ENCODE data around the gene ROBO4.

ROBO4 gene

GRCh38 chr11:124865902-124866851 lies 31.5 kb downstream of the ROBO4 start:
- peak overlapping the region; percentile 19; the same call in 1 of the 2 replicates for H3K4me2 ChIP-seq

DNA sequence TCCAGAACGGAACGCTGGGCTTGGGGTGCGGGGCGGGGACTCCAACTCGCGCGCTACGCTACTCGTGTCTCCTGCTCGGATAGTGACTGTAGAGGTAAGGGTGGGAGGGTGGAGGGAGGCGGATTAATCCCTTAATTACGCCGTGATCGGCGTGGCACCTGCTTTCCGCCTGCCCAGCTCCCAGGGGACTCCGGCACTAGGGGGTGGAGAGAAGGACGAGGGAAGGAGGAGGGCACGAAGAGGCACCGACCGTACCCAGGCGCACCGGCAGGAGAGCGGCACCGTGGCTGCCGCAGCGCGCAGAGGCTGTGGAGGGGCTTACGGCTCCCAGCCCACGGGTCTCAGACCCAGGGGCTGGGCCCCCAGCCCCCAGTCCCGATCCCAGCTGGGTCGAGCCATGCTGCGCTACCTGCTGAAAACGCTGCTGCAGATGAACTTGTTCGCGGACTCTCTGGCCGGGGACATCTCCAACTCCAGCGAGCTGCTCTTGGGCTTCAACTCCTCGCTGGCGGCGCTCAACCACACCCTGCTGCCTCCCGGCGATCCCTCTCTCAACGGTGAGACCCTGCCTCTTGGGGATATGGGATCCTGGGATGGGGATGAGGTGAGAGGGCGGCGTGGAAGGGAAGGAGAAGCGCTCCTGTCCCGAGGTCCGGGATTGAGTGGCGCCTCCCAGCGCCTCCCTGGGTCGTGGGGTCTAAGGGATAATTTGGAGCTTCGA lies 32.3 kb downstream of the ROBO4 start, which contains the start of gene ROBO3:
ROBO3 (plus strand) TSS at position 252 of the 721 bp plus-strand sequence; CDS start at position 398, 146 bp downstream.
- peaks cover 99% of the 10 kb centered on the region for H3K27me3 ChIP-seq
- no peak for TF ChIP-seq Cebpa-rat (IDR thresholded peaks at IDR 0.05)

More at GRCh38 chr11:124865902-124866851, 31.5 kb downstream of the ROBO4 start:
- Histone ChIP-seq H3K9me3 (peaks cover 21% of the 10 kb centered on the region), H3K27me3 (peaks cover 100% of the 10 kb centered on the region), H3K4me3 (peak overlapping the region; percentile 31; the same call in 1 of the 2 replicates), H4K20me1 (peaks cover 32% of the 10 kb centered on the region; the same call in 1 of the 2 replicates), H3K9ac (no peak overlapping the region), H3K27ac (no peak overlapping the region), H3K4me1 (no peaks in the 10 kb centered on the region), H3K36me3 (no peaks in the 10 kb centered on the region)
- TF ChIP-seq Cebpa-rat (IDR thresholded peaks at IDR 0.05), result no peak

GRCh38 chr11:124864892-124865180 lies 32.8 kb downstream of the ROBO4 start:
- no peak for TF ChIP-seq Cebpa-rat (IDR thresholded peaks at IDR 0.05)
- Histone ChIP-seq H3K4me2 (no peak overlapping the region), H3K36me3 (no peaks in the 10 kb centered on the region), H3K4me3 (no peak overlapping the region), H3K9ac (no peak overlapping the region), H3K27me3 (peaks cover 94% of the 10 kb centered on the region), H3K27ac (no peak overlapping the region), H4K20me1 (peaks cover 32% of the 10 kb centered on the region; the same call in 1 of the 2 replicates), H3K9me3 (peaks cover 21% of the 10 kb centered on the region), H3K4me1 (no peaks in the 10 kb centered on the region)

More for the DNA sequence above, 32.3 kb downstream of the ROBO4 start, which contains the start of gene ROBO3:
- peak within 1 kb of the TSS; percentile 31; the same call in 1 of the 2 replicates for H3K4me3 ChIP-seq
- H3K9me3 ChIP-seq, result peaks cover 21% of the 10 kb centered on the region
- no peak within 1 kb of the TSS for H3K27ac ChIP-seq
- no peak within 1 kb of the TSS for H3K9ac ChIP-seq
- no peaks in the 10 kb centered on the region for H3K36me3 ChIP-seq
- H3K4me1 ChIP-seq, result no peaks in the 10 kb centered on the region
- peaks cover 32% of the 10 kb centered on the region; the same call in 1 of the 2 replicates for H4K20me1 ChIP-seq
- peak within 1 kb of the TSS; percentile 19; the same call in 1 of the 2 replicates for H3K4me2 ChIP-seq

GRCh38 chr11:124864176-124864891 lies 33.3 kb downstream of the ROBO4 start:
- TF ChIP-seq Cebpa-rat (IDR thresholded peaks at IDR 0.05), result no peak
- Histone ChIP-seq H3K9ac (no peak overlapping the region), H3K27ac (no peak overlapping the region), H3K9me3 (peaks cover 21% of the 10 kb centered on the region), H3K4me2 (no peak overlapping the region), H3K4me3 (no peak overlapping the region), H3K36me3 (no peaks in the 10 kb centered on the region), H4K20me1 (peaks cover 32% of the 10 kb centered on the region; the same call in 1 of the 2 replicates), H3K27me3 (peaks cover 89% of the 10 kb centered on the region), H3K4me1 (no peaks in the 10 kb centered on the region)

- no peak for TF ChIP-seq Cebpa-rat (IDR thresholded peaks at IDR 0.05)
- H3K27me3 ChIP-seq, result peaks cover 84% of the 10 kb centered on the region
- H3K9me3 ChIP-seq, result peaks cover 21% of the 10 kb centered on the region
- no peaks in the 10 kb centered on the region for H3K4me1 ChIP-seq
- no peak overlapping the region for H3K4me2 ChIP-seq
- H3K4me3 ChIP-seq, result no peak overlapping the region
- H3K9ac ChIP-seq, result no peak overlapping the region
- H3K27ac ChIP-seq, result no peak overlapping the region
- H3K36me3 ChIP-seq, result no peaks in the 10 kb centered on the region
- H4K20me1 ChIP-seq, result peaks cover 32% of the 10 kb centered on the region; the same call in 1 of the 2 replicates
Observed at GRCh38 chr11:124863826-124864165, 33.9 kb downstream of the ROBO4 start.

DNA sequence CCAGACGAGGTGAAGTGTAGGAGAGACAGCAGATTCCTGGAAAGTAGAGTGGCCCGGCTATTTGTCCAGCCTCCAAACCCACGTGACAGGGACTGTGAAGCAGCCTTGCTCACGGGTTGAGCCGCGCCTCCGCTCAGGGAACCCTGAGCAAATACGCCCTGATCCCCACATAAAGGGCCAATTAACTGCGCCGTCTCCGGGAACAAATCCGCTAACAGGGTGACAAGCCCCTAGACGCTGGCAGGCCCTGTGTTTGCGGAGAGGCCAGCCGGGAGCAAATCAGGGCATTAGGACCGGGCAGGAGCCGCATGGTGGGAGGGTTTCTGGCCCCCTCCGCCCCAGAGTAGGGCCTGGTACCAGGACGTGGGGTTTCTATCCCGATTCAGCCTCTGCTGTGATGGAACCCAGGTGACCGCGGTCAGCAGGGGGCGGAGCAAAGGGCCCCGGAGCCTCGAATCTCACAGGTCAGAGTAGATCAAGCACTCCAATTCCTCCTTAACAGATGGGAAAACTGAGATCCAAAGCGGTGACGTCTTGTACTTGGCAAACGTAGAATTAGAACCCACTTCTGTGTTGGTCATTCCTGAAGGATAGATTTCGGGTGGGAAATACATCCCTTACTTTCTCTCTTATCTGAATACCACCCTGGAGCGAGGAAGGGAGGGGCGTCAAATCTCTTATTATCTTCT lies 34.4 kb downstream of the ROBO4 start:
- peaks cover 21% of the 10 kb centered on the region for H3K9me3 ChIP-seq
- peaks cover 32% of the 10 kb centered on the region; the same call in 1 of the 2 replicates for H4K20me1 ChIP-seq
- no peak for TF ChIP-seq Cebpa-rat (IDR thresholded peaks at IDR 0.05)
- no peak overlapping the region for H3K4me3 ChIP-seq
- H3K4me2 ChIP-seq, result no peak overlapping the region
- H3K4me1 ChIP-seq, result no peaks in the 10 kb centered on the region
- no peak overlapping the region for H3K27ac ChIP-seq
- peaks cover 79% of the 10 kb centered on the region for H3K27me3 ChIP-seq
- H3K36me3 ChIP-seq, result no peaks in the 10 kb centered on the region
- no peak overlapping the region for H3K9ac ChIP-seq

- H3K9me3 ChIP-seq, result peaks cover 20% of the 10 kb centered on the region
- H3K27ac ChIP-seq, result no peak overlapping the region
- no peak overlapping the region for H3K4me2 ChIP-seq
- H3K36me3 ChIP-seq, result no peaks in the 10 kb centered on the region
- H3K4me3 ChIP-seq, result no peak overlapping the region
- H3K9ac ChIP-seq, result no peak overlapping the region
- TF ChIP-seq Cebpa-rat (IDR thresholded peaks at IDR 0.05), result no peak
- no peaks in the 10 kb centered on the region for H3K4me1 ChIP-seq
- H3K27me3 ChIP-seq, result peaks cover 62% of the 10 kb centered on the region
- peaks cover 27% of the 10 kb centered on the region; the same call in 1 of the 2 replicates for H4K20me1 ChIP-seq
Observed at GRCh38 chr11:124861670-124862069, 36.0 kb downstream of the ROBO4 start.

DNA sequence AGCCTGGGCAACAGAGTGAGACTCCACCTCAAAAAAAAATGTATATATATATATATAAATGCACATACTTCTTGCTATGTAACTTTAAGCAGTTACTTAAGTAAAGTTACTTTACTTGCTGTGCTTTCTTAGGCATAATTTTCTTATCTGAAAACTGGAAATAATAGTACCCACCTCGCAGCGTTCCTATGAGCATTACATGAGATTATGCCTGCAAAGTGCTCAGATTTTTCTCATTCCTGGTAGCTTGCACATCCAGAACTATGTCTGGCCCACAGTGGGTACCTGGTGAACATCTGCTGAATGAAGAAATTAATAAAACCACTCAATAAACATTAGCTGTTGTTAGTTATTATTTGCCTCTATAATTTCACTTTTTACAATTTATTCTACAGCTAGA lies 38.5 kb downstream of the ROBO4 start:
- Histone ChIP-seq H3K4me2 (no peak overlapping the region), H3K9ac (no peak overlapping the region), H3K4me3 (no peak overlapping the region), H3K36me3 (no peaks in the 10 kb centered on the region), H3K27me3 (peaks cover 37% of the 10 kb centered on the region), H3K4me1 (no peaks in the 10 kb centered on the region), H4K20me1 (peaks cover 2% of the 10 kb centered on the region; the same call in 1 of the 2 replicates), H3K9me3 (0 out of 2 replicates have a peak, but pooled peaks cover 4% of the 10 kb centered on the region), H3K27ac (no peak overlapping the region)
- TF ChIP-seq Cebpa-rat (IDR thresholded peaks at IDR 0.05), result no peak

Data from BLaER1 (cell line).